ENCODE results near the gene THEM4.

DNA sequence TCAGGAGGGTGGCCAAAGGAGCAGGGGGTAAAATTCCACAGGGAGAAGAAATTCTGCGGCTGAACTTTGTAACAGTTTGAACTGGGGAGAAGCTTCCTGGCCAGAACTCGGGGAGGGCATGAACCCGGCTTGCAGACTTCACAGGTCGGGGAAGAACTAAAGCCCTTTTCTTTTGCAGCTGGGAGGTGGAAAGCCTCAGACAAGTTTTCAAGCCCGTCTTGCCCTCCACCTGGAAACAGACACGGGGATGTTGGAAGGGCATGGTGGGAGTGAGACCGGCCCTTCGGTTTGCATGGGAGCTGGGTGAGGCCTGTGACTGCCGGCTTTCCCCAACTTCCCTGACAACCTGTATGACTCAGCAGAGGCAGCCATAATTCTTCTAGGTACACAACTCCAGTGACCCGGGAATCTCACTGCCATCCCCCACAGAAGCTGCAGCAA, 11.3 kb downstream of the THEM4 start:
- no peak for TF ChIP-seq POLR2A (IDR thresholded peaks at IDR 0.05)
- TF ChIP-seq, protein P1, sequence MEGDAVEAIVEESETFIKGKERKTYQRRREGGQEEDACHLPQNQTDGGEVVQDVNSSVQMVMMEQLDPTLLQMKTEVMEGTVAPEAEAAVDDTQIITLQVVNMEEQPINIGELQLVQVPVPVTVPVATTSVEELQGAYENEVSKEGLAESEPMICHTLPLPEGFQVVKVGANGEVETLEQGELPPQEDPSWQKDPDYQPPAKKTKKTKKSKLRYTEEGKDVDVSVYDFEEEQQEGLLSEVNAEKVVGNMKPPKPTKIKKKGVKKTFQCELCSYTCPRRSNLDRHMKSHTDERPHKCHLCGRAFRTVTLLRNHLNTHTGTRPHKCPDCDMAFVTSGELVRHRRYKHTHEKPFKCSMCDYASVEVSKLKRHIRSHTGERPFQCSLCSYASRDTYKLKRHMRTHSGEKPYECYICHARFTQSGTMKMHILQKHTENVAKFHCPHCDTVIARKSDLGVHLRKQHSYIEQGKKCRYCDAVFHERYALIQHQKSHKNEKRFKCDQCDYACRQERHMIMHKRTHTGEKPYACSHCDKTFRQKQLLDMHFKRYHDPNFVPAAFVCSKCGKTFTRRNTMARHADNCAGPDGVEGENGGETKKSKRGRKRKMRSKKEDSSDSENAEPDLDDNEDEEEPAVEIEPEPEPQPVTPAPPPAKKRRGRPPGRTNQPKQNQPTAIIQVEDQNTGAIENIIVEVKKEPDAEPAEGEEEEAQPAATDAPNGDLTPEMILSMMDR (IDR thresholded peaks at IDR 0.05), result no peak

All from Peyer's patch (tissue), 4 donors.